OCI-LY7 (cell line): ENCODE data around the gene KCNQ1OT1.

Experiments
- EZH2phosphoT487 ChIP-seq: fragments of 200-600 bp; sonication (generic); IDR thresholded peaks from 2 replicates; pipeline ENCODE4 v1.6.1; 2018; ENCODE audit warnings: low read depth, borderline replicate concordance, mild to moderate bottlenecking, mixed run types, antibody characterized with exemption, low read length, moderate library complexity, mixed read lengths
- TF ChIP-seq, protein P1 (sequence below): fragments of 200-600 bp; sonication (generic); conservative IDR thresholded peaks from 2 replicates; pipeline ENCODE4 v1.5.1; 2014; ENCODE audit warnings: mild to moderate bottlenecking, antibody characterized with exemption, low read length, moderate library complexity, mixed read lengths

DNA sequence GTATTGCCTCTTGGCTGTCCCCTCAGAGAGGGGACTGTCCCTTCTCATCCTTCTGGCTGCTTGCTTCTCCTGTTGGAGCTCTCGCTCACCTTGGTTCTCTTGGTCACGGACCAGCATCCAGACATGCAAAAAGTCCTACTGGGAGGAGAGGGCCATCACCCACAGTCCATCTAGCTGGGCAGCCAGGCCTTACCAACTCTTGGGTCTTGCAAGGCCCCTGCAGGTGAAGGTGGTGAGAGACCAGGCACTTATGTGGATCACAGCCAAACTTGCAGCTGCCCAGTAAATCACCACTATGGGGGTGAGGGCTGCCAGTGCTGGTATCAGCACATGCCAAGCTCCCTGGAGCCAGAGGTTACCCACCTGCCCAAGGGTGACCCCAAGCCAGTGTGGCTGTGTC, 36.3 kb downstream of the KCNQ1OT1 start:
- TF ChIP-seq, protein P1, sequence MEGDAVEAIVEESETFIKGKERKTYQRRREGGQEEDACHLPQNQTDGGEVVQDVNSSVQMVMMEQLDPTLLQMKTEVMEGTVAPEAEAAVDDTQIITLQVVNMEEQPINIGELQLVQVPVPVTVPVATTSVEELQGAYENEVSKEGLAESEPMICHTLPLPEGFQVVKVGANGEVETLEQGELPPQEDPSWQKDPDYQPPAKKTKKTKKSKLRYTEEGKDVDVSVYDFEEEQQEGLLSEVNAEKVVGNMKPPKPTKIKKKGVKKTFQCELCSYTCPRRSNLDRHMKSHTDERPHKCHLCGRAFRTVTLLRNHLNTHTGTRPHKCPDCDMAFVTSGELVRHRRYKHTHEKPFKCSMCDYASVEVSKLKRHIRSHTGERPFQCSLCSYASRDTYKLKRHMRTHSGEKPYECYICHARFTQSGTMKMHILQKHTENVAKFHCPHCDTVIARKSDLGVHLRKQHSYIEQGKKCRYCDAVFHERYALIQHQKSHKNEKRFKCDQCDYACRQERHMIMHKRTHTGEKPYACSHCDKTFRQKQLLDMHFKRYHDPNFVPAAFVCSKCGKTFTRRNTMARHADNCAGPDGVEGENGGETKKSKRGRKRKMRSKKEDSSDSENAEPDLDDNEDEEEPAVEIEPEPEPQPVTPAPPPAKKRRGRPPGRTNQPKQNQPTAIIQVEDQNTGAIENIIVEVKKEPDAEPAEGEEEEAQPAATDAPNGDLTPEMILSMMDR = no peak
- TF ChIP-seq EZH2phosphoT487 = no peak
